Anterior cingulate cortex (tissue), 58 donors: ENCODE results near the gene TMEM176A.

Experiments
- DNase-seq, 58 donors: peaks; one replicate each; lab custom pipeline; 2025; lab: John Stamatoyannopoulos, UW

TMEM176A gene

GRCh38 chr7:150845421-150845861 lies 44.9 kb downstream of the TMEM176A start:
- DNase-seq, result peak in 28 of 58 donors; percentile 1 to 66 (median 20)

- DNase-seq, result no peak
These were observed 45.9 kb downstream of the TMEM176A start for GRCh38 chr7:150846291-150847115.

- DNase-seq, result no peak
These were observed 47.0 kb downstream of the TMEM176A start for GRCh38 chr7:150847536-150847935.

- DNase-seq, result no peak
These were observed 47.5 kb downstream of the TMEM176A start for GRCh38 chr7:150848111-150848510.

GRCh38 chr7:150848561-150849115 lies 48.1 kb downstream of the TMEM176A start:
- DNase-seq, result no peak

GRCh38 chr7:150849204-150849775 lies 48.7 kb downstream of the TMEM176A start:
- DNase-seq, result no peak

- DNase-seq, result no peak
These were observed 49.7 kb downstream of the TMEM176A start for GRCh38 chr7:150850273-150850672.

- no peak for DNase-seq
These were observed 51.2 kb downstream of the TMEM176A start for GRCh38 chr7:150851492-150852370.

GRCh38 chr7:150852371-150852905 lies 51.9 kb downstream of the TMEM176A start, which contains the start of gene AOC1:
TSS of gene AOC1 (plus strand) at chr7:150852517. CDS start at chr7:150856471, 3,954 bp downstream.
- DNase-seq, result no peak

- no peak for DNase-seq
These were observed 53.8 kb downstream of the TMEM176A start for GRCh38 chr7:150854066-150855000.
